HG03432 (cell line): ENCODE results near the gene ST6GALNAC2.
"Not testable (repeated sequence)": the region's sequence is repeated elsewhere in the genome, so short reads cannot be mapped to it uniquely, and the experiment has no call there.

Experiments
- ATAC-seq: cut with Tn5 transposase; IDR thresholded peaks from one replicate; pipeline ENCODE4 v1.9.1; 2021; ENCODE audit warnings: mild to moderate bottlenecking, moderate library complexity; ENCODE audit not compliant: unreplicated experiment

The ST6GALNAC2 gene

DNA sequence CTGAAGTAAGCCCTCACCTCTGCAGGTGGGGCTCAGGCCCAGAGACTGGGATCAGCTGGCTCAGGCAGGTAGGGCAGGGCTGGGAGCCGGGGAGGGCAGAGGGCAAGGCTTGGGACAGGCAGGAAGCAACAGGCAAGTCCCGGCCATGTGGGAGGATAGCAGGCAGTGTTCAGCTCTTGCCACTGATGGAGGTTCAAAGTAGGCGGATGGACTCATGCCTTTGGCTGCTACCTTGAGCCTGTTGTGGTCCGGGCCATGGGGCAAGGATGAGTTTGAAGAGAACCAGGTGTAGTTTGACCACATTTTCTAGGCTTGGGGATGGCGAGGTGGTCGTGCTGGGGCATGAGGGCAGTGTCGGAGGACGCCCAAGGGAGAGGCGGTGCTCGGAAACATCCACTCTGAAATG, 43.1 kb downstream of the ST6GALNAC2 start:
- no peak for ATAC-seq

DNA sequence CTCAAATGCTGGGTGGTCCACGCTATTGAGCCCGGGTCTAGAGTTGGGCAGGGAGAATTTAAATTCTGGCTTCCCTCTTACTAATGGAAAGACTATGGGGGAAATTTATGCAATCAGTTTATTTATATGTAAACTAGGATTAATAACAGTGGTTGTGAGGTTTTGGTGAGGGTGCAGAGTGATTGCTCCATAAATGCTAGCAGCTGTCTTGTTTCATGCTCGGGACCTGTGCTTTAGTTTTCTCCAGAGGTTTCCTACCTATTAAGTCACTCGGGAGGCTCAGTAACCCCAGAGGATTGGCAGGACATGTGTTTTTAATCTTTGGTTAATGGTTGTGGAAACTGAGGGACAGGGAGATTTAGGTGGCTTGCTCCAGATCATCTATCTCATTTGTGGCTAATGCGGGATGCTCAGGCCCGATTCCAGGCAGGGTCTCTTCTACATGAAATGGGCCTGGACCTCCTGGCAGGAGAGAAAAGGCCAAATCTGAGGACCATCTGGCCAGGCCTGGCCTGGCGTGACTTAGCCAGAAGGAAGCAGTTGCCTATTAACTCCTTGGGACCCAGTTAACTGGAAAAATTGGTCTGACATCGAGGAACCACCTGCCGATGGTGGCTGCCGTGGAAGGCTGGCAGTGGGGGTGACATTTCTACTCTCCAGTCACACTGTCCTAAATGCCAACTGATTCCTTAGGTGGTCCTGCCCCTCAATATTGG, 43.8 kb downstream of the ST6GALNAC2 start:
- no peak for ATAC-seq

DNA sequence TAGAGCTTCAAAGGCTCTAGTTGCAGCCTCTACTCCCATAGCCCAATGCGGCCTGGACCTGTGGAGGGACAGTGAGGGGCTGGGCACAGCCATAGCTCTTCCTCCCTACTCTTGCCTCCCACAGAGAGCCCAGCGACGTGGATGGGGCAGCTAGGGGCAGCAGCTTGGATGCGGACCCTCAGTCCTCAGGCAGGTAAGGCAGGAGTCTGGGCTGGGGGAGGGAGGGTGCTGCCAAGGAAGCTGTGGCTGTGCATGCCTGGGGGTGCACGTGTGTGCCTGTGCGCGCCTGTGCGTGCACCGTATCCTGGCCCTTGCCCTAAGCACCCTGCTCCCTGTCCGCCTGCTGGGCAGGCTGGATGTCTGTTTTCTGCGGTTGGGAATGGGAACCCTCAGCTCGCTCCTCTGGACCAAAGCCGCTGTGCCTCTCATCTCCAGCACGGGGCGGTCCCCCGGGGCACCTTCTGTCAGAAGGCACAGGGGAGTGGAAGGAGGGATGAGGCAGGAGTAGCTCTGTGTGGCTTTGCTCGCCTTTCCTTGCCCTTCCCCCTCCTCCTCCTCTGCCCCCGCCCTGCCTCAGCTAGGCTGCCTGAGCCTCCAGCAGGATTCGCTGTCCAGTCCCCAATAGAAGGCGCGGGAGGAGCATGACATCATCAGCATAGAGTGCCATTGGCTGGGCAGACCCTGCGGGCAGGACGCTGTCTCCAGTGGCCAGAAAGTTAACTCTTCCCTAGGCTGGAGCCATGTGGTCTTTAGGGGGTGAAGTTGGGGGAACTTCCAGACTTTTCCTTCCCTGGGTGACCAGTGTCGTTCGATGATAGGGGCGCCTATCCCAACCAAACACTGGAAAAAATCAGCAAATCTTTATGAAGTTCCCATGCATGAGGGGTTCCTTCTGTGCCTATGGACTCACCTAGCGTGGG, 45.0 kb downstream of the ST6GALNAC2 start:
- ATAC-seq: no peak

DNA sequence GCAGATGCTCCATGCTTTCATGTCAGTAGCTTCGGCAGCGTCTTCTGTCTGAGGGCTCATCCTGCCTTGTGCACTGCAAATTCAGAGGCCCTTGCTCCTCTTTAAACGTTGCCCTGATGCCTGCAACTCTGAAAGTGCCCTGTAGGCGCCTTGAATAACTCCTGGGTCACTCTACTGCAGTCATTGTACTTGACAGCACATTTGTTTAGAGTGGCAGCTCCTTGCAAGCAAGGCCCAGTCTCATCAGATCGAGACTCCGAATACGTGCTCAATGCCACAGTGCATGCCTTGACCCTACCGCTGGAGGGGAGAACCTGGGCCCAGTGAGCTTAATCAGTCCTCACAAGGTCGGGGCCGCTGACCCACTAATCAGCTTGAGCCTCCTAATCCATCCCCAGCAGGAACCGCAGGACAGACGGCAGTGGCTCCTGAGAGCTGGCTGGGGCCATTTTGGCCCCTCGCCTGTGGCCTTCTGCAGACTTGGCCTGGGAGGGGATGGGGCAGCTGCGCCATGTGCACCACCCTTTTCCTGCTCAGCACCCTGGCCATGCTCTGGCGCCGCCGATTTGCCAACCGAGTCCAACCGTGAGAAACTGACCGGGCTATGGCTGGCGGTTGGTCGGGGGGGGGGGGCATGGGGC, 45.9 kb downstream of the ST6GALNAC2 start, which contains the start of gene PRCD:
Gene PRCD (plus strand): TSS at position 414 of the 641 bp plus-strand sequence. CDS start 98 bp downstream, at position 512.
- ATAC-seq: no peak

DNA sequence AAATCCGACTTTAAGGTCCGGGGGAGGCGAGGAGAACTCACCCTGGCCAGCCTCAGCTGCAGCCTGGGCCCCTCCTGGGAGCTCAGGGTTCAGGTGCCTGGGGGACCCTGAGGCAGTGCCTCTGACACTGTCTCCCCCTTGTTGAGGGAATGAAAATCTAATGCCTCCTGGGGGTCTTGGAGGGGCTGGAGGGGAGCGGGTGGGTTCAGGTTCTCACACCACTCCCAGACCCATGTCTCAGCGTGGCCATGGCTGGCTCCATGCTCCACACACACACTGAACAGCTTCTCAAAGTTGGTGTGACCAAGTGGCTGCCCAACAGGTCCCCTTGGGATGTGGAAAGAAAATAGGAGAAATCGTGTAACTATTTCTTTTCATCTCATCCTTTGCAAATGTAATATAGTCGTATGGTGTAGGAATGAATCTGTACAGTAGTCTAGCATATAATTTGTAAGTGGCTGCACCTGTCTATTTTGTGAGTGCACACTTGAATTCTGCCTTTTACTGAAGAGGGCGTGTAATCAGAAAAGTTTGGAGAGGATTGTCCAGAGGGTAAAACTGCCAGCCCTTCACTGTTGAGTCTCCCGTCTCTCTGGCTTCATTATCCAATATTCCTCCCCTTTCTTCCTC, 46.6 kb downstream of the ST6GALNAC2 start:
- no peak for ATAC-seq

DNA sequence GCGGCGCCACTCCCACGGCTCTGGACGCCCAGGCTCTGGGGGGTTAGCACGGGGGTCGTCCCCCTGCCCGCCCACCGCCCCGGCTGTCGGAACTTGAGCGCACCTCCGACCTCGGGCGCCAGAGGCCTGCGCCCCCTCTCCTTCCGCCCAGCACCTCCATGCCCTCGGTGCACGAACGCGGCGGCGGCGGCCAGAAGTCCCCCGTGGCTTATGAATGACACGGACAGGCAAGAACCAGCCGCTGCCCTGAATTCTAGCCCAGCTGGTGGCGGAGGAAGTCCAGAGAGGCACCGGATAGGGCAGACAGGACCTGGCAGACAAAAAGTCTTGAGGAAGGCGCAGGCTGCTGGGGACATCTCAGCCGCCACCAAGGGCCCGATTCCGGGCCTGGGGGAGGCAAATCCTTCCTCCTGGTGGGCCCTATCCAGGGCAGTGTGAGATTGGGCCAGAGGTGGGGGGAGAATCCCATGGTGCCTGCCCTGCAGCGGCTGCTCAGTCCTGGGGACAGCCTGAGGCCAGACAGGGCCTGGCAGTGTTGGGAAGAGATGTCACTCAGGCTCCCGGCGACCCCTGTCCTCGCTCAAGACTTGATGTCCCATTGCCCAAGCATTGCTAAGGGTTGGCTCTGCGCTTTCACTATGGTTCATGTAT, 47.3 kb downstream of the ST6GALNAC2 start:
- no peak for ATAC-seq

DNA sequence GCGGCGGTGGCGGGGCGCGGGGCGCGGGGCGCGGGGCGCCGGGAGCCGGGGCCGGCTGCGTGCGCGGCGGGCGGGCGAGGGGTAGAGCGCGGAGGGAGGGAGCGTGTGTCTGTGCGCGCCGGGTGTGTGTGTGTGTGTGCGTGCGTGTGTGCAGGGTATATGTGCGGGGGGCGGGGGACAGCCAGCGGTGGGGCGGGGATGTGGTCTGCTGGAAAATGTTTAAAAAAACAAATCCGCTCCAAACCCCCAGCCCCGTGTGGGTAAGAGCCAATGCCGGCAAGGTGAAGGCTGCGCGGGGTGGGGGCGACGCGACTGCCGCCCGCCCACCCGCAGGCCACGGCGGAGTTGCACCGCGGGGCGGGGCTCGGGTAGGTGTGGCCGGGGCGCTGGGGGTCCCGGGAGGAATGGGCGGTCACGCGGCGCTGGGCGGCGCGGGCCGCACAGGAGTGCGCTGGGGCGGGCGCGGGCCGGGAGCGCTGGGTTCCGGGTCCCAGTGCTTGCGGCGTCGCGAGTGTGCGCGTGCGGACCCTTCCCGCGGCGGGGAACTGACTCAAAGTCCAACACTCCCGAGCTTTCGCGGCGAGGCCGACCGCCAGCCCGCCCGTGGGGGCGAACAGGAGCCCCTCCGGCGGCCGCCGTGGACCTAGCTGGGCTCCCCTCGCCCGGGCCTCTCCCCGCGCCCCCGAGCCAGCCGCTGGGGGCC, 47.9 kb downstream of the ST6GALNAC2 start, which contains the start of gene CYGB:
Gene CYGB (minus strand): TSS at position 132 of the 703 bp plus-strand sequence. CDS start 167 bp downstream, outside the sequence.
- no peak for ATAC-seq

DNA sequence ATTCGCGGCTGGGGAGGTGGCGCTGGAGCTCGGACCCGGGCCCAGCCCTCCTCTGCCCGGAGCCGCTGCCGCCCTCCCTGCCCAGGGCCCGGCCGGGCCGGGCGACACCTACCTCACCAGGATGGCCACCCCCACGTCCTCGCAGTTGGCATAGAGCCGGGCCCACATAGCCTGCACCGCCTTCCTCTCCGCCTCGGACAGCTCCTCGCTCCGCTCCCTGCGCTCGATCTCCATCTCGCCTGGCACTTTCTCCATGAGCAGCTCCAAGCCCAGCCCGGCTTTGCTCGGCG, 48.4 kb downstream of the ST6GALNAC2 start:
- ATAC-seq: no peak

DNA sequence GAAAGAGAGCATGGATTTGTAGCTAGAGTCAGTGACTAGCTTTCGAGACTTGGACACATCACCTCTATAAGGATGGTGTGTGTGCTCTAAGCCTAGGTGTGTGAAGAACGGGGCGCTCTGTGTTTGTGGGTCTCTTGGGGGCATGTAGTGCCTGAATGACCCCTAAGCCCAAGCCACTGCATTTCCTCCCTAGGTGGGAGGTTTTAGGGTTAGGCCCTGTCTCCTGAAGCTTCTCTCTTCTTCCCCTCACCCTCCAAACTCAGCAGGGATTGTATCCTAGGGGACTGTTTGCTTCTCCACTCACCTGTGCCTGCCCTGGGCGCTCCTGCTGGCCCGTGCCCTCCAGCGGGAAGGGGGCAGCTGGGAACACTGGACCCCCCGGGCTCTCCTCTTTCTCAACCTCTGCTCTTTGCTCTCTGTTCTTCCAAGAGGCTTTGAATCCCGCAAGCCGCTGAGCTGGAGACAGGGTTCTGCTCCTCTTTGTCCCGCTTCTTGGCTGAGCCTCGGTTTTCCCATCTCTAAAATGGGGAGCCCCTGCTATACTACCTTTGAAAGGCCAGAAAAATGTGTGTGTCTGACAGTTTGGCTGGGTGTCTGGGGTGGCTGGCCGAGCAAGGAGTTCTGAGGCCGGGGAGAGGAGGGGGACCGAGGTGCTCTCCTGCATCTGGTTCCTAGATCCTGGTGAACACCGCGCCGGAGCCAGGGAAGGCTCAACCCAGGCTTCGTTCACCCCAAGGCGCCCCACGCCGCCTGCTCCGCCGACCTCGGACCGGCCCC, 49.0 kb downstream of the ST6GALNAC2 start:
- no peak for ATAC-seq

DNA sequence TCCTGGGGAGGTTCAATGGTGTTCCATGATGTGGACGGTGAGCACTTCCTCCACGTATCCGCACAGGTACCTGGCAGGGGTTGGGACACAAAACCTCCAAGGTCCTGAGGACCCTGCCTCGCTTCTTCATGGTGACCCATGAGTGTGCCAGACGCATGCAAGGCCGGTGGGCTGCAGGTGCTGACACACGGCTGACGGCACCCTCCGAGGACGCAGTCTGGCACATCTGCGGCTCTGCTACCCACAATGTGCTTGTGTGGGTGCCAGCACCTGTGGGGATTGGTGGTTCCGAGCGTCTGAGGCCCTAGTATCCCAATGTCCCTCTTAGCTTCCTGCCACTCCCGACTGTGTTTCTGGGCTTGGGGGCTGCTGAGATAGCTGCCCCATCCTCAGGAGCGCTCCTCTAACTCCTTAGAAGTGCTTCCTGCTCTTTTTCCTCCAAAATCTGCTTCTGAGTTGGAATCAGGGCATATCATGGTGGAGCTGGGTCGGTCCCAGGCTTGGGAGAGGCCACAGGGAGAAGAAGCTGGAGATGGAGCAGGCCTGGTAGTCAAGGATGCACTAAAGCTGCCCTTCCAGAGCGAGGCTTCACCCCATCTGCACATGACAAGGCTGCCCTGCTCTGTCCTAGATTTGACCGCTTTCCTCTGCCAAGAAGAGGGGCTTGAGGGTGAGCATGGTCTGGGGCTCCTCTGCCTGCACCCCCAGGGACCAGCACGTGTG, 49.7 kb downstream of the ST6GALNAC2 start:
- no peak for ATAC-seq

DNA sequence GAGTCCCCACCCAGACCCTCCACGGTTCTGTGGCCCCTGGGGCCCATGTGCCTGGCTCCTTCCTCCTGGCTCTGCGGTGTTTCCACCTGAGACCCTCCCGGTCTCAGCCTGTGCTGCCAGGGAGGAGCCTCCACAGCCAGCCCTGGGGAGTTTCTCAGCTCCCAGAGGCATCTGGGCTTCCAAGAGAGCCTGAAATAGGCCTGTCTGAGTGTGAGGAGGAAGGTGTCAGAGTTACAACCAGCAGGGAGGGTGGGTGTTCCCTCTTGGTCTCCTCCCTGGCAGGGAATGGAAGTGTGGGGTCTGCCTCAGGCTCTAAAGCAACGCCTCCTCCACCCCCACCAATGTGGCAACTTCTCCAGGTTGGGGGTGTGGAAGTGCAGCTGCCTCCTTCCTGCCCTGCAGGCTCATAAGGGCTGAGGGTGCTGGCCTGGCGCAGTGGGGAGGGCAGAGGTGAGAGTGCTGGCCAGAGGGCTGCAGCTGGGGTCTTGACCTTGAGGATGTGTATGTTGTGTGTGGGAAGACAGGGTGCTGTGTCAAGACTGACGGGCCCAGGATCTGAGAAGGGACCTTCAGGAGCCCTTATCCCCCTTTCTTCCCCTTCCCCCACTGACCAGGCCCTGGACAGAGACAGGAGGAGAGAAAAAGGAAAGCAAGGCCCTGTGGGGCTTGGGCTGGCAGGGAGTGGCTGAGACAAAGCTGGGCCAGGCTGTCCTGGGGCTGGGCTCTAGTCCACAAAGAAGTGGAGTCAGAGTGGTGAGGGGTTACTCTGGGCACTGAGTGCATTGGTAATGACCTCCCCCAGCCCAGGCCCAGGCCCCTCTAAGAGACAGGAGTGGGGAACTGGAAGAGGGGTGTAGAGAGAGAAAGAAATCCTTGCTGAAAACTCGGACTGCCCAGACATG, 50.6 kb downstream of the ST6GALNAC2 start:
- ATAC-seq: no peak

DNA sequence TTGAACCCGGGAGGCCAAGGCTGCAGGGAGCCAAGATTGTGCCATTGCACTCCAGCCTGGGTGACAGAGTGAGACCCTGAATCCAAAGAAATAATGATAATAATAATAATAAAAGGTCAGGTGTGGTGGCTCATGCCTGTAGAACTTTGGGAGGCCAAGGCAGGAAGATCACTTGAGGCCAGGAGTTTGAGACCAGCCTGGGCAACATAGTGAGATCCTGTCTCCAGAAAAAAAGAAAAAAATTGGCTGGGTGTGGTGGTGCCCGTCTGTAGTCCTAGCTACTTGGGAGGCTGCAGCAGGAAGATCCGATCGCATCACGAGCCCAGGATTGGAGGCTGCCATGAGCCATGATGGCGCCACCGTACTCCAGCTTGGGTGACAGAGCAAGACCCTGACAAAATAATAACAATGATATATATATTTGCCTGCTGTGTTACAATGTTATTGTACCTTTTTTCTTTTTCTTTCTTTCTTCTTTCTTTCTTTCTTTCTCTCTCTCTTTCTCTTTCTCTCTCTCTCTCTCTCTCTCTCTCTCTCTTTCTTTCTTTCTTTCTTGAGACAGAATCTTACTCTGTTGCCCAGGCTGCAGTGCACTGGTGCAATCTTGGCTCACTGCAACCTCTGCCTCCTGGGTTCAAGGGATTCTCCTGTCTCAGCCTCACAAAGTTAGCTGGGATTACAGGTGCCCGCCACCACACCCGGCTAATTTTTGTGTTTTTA, 51.9 kb downstream of the ST6GALNAC2 start:
- not testable (repeated sequence) for ATAC-seq

DNA sequence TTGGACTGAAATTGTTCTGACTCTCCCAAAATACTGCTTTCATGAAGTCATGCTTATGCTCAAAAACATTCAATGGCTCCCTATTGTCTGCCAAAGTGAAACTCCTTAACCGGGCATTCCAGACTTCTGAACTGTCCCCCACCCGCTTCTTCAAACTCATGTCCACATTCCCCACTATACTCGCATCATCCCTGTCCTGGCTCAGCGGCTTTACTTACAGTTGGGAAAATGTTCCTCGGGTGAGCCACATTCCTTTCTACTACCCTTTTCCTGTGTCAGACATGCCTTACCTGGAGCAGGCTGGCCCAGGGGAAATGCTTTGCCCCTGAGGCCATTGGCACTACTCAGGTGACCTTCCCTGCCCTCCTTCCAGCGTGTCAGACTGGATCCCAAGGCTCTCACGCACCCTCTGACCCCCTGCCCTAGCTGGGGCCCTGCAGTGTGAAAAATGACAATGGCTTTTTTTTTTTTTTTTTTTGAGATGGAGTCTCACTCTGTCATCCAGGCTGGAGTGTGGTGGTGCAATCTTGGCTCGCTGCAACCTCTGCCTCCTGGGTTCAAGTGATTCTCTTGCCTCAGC, 53.5 kb downstream of the ST6GALNAC2 start:
- no peak for ATAC-seq

DNA sequence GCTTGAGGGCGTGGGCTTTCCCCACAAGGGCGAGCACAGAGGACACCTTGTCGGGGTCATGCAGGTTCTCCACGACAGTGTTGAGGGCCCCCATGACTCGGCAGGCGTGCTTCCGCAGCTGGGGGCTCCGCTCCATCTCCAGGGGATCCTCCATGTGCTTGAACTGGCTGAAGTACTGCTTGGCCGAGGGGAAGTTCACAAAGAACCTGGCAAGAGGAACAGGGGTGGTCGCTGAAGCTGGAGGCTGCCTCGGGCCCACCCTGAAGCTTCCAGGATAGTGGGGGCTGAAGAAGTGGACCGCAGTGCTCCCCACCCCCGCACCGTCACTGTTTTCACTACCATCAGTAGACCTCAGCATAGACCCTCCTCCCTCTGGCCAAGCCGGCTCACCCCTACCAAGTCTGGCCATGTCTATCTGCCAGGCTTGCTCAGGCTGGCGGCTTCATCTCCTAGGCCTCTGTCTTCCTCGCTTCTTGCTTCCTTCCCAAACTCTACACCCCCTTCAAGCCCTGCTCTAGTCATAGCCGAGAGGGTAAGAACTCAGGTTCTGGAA, 54.1 kb downstream of the ST6GALNAC2 start:
- ATAC-seq: no peak

DNA sequence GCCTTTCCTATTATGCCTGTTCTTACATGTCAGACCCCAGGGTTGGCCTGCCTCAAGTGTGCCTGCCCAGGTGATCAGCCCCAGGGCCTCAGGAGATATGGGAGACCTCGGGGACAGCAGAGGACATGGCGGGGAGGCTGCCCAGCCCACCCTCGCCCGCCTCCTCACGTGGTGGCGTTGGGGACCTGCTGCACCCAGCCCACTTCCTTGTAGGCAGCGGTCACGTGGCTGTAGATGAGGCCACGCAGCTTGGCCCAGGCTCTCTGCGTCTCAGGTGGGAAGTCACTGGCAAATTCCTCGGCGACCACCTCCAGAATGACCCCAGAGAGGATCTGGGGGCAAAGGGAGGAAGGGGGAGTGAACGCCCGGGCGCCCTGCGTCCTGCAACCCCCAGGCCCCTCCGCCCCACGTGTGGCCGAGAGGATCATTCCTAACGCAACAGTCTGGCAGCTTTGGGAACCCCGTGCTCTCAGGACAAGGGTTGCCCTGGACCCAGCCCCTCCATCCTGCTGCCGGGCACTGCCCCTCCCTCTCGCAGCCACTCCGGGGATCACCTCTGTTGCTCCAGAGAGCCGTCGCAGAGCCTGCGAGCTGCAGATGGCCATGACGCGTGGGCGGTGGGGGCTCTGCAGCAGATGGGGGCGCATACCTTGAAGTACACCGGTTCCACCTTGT, 54.7 kb downstream of the ST6GALNAC2 start:
- ATAC-seq: no peak
